Activated naive CD8-positive, alpha-beta T cell treated with anti-CD3 and anti-CD28 coated beads for 36 hours (primary cell): Measurements from ENCODE around the gene PF4V1. TPM values are rescaled to one million over a fixed set of nuclear protein-coding genes. Genes with fewer than 3 reads are reported as not detected.

Experiments used
- DNase-seq: peaks from one replicate; pipeline ENCODE4 v3.0.0; 2021
- H3K27ac Mint-ChIP-seq: one replicate; pipeline ENCODE4 v1.8.0; 2022; ENCODE audit warnings: mild to moderate bottlenecking, moderate library complexity, mixed read lengths
- H3K27me3 Mint-ChIP-seq: one replicate; pipeline ENCODE4 v1.8.0; 2022; ENCODE audit warnings: mild to moderate bottlenecking, mixed read lengths
- H3K36me3 Mint-ChIP-seq: one replicate; pipeline ENCODE4 v1.8.0; 2021; ENCODE audit warnings: mild to moderate bottlenecking, mixed read lengths
- H3K4me1 Mint-ChIP-seq: one replicate; pipeline ENCODE4 v1.8.0; 2021; ENCODE audit warnings: mixed read lengths
- H3K4me3 Mint-ChIP-seq: one replicate; pipeline ENCODE4 v1.8.0; 2022; ENCODE audit warnings: mild to moderate bottlenecking, moderate library complexity, mixed read lengths
- H3K9me3 Mint-ChIP-seq: one replicate; pipeline ENCODE4 v1.8.0; 2022; ENCODE audit warnings: mixed read lengths
- total RNA-seq, 2 experiments: library from RNA; stranded (reverse); gene quantifications; one replicate each; pipeline ENCODE4 v1.2.3, GENCODE V29; 2021

Gene PF4V1
- total RNA-seq, 2 experiments from 2014 or later = not detected

GRCh38 chr4:73859614-73860088 is 6.6 kb downstream of the PF4V1 start:
- H3K9me3 Mint-ChIP-seq = no peaks in the 10 kb centered on the region
- H3K36me3 Mint-ChIP-seq = no peaks in the 10 kb centered on the region
- no peaks in the 10 kb centered on the region for H3K27me3 Mint-ChIP-seq
- no peak overlapping the region for H3K27ac Mint-ChIP-seq
- no peaks in the 10 kb centered on the region for H3K4me1 Mint-ChIP-seq
- DNase-seq = no peak
- no peak overlapping the region for H3K4me3 Mint-ChIP-seq

GRCh38 chr4:73860181-73860580 is 7.1 kb downstream of the PF4V1 start:
- Mint-ChIP-seq H3K4me3 (no peak overlapping the region), H3K4me1 (no peaks in the 10 kb centered on the region), H3K36me3 (no peaks in the 10 kb centered on the region), H3K27ac (no peak overlapping the region), H3K27me3 (no peaks in the 10 kb centered on the region), H3K9me3 (no peaks in the 10 kb centered on the region)
- DNase-seq = no peak

- no peaks in the 10 kb centered on the region for H3K9me3 Mint-ChIP-seq
- no peak overlapping the region for H3K27ac Mint-ChIP-seq
- no peak overlapping the region for H3K4me3 Mint-ChIP-seq
- no peak for DNase-seq
- H3K27me3 Mint-ChIP-seq = no peaks in the 10 kb centered on the region
- no peaks in the 10 kb centered on the region for H3K4me1 Mint-ChIP-seq
- H3K36me3 Mint-ChIP-seq = no peaks in the 10 kb centered on the region
Measured at GRCh38 chr4:73860917-73861316, 7.8 kb downstream of the PF4V1 start.

GRCh38 chr4:73862322-73862721 is 9.2 kb downstream of the PF4V1 start:
- no peak for DNase-seq
- no peak overlapping the region for H3K27ac Mint-ChIP-seq
- no peak overlapping the region for H3K4me3 Mint-ChIP-seq
- no peaks in the 10 kb centered on the region for H3K27me3 Mint-ChIP-seq
- H3K9me3 Mint-ChIP-seq = no peaks in the 10 kb centered on the region
- H3K36me3 Mint-ChIP-seq = no peaks in the 10 kb centered on the region
- H3K4me1 Mint-ChIP-seq = no peaks in the 10 kb centered on the region

GRCh38 chr4:73864365-73864764 is 11.3 kb downstream of the PF4V1 start:
- H3K4me3 Mint-ChIP-seq = no peak overlapping the region
- peaks cover 5% of the 10 kb centered on the region for H3K4me1 Mint-ChIP-seq
- no peak overlapping the region for H3K27ac Mint-ChIP-seq
- no peak for DNase-seq
- H3K27me3 Mint-ChIP-seq = peaks cover 15% of the 10 kb centered on the region
- H3K9me3 Mint-ChIP-seq = no peaks in the 10 kb centered on the region
- H3K36me3 Mint-ChIP-seq = no peaks in the 10 kb centered on the region

GRCh38 chr4:73864961-73865360 is 11.9 kb downstream of the PF4V1 start:
- Mint-ChIP-seq H3K4me1 (peaks cover 5% of the 10 kb centered on the region), H3K9me3 (no peaks in the 10 kb centered on the region), H3K4me3 (no peak overlapping the region), H3K27ac (no peak overlapping the region), H3K27me3 (peaks cover 21% of the 10 kb centered on the region), H3K36me3 (no peaks in the 10 kb centered on the region)
- no peak for DNase-seq

GRCh38 chr4:73865431-73866096 is 12.5 kb downstream of the PF4V1 start:
- Mint-ChIP-seq H3K9me3 (no peaks in the 10 kb centered on the region), H3K27ac (no peak overlapping the region), H3K4me1 (peaks cover 5% of the 10 kb centered on the region), H3K27me3 (peaks cover 24% of the 10 kb centered on the region), H3K4me3 (no peak overlapping the region), H3K36me3 (no peaks in the 10 kb centered on the region)
- no peak for DNase-seq

GRCh38 chr4:73866246-73866645 is 13.2 kb downstream of the PF4V1 start:
- Mint-ChIP-seq H3K27ac (no peak overlapping the region), H3K27me3 (peaks cover 28% of the 10 kb centered on the region), H3K4me3 (no peak overlapping the region), H3K36me3 (no peaks in the 10 kb centered on the region), H3K4me1 (peaks cover 5% of the 10 kb centered on the region), H3K9me3 (no peaks in the 10 kb centered on the region)
- DNase-seq = no peak

GRCh38 chr4:73867783-73868182 is 14.7 kb downstream of the PF4V1 start:
- no peak for DNase-seq
- no peaks in the 10 kb centered on the region for H3K9me3 Mint-ChIP-seq
- peaks cover 5% of the 10 kb centered on the region for H3K4me1 Mint-ChIP-seq
- H3K4me3 Mint-ChIP-seq = no peak overlapping the region
- H3K36me3 Mint-ChIP-seq = no peaks in the 10 kb centered on the region
- H3K27ac Mint-ChIP-seq = no peak overlapping the region
- peaks cover 28% of the 10 kb centered on the region for H3K27me3 Mint-ChIP-seq

GRCh38 chr4:73868206-73869129 is 15.4 kb downstream of the PF4V1 start:
- H3K4me1 Mint-ChIP-seq = peaks cover 5% of the 10 kb centered on the region
- no peaks in the 10 kb centered on the region for H3K36me3 Mint-ChIP-seq
- no peak overlapping the region for H3K27ac Mint-ChIP-seq
- no peak overlapping the region for H3K4me3 Mint-ChIP-seq
- DNase-seq = no peak
- no peaks in the 10 kb centered on the region for H3K9me3 Mint-ChIP-seq
- H3K27me3 Mint-ChIP-seq = peaks cover 28% of the 10 kb centered on the region

GRCh38 chr4:73869130-73870055 is 16.3 kb downstream of the PF4V1 start, which contains the start of gene CXCL1:
TSS of gene CXCL1 (plus strand) at chr4:73869393. CDS start at chr4:73869471, 78 bp downstream.
- H3K9me3 Mint-ChIP-seq = no peaks in the 10 kb centered on the region
- DNase-seq = no peak
- peaks cover 28% of the 10 kb centered on the region for H3K27me3 Mint-ChIP-seq
- H3K4me3 Mint-ChIP-seq = peak within 1 kb of the TSS; percentile 32
- H3K27ac Mint-ChIP-seq = no peak within 1 kb of the TSS
- H3K4me1 Mint-ChIP-seq = peaks cover 5% of the 10 kb centered on the region
- no peaks in the 10 kb centered on the region for H3K36me3 Mint-ChIP-seq

GRCh38 chr4:73870260-73870659 is 17.2 kb downstream of the PF4V1 start:
- Mint-ChIP-seq H3K9me3 (no peaks in the 10 kb centered on the region), H3K27ac (no peak overlapping the region), H3K4me1 (peaks cover 5% of the 10 kb centered on the region), H3K36me3 (no peaks in the 10 kb centered on the region), H3K4me3 (no peak overlapping the region), H3K27me3 (peaks cover 28% of the 10 kb centered on the region)
- DNase-seq = no peak

GRCh38 chr4:73870768-73871167 is 17.7 kb downstream of the PF4V1 start:
- Mint-ChIP-seq H3K9me3 (no peaks in the 10 kb centered on the region), H3K4me3 (no peak overlapping the region), H3K27me3 (peaks cover 28% of the 10 kb centered on the region), H3K27ac (no peak overlapping the region), H3K36me3 (no peaks in the 10 kb centered on the region), H3K4me1 (peaks cover 5% of the 10 kb centered on the region)
- DNase-seq = no peak

- Mint-ChIP-seq H3K4me1 (peaks cover 5% of the 10 kb centered on the region), H3K27me3 (peaks cover 28% of the 10 kb centered on the region)
Measured at GRCh38 chr4:73871511-73872310, 18.6 kb downstream of the PF4V1 start.

More at GRCh38 chr4:73871511-73872310, 18.6 kb downstream of the PF4V1 start:
- Mint-ChIP-seq H3K4me3 (no peak overlapping the region), H3K27ac (no peak overlapping the region), H3K36me3 (no peaks in the 10 kb centered on the region), H3K9me3 (no peaks in the 10 kb centered on the region)
- DNase-seq = no peak
